Psoas muscle (tissue), 8 donors: ENCODE data around the gene EVX1. TPM values are rescaled to one million over a fixed set of nuclear protein-coding genes. Genes with fewer than 3 reads are reported as not detected.

Experiments
- ATAC-seq, 4 donors: fragments of 200-7000 bp; cut with Tn5 transposase; one replicate each; pipeline ENCODE4 v1.9.1; 2020; ENCODE audit warnings: moderate library complexity in 3 of 4, mild to moderate bottlenecking in 2 of 4
- DNase-seq, 2 donors: peaks; one replicate each; pipeline ENCODE4 v3.0.0-alpha.2; 2020
- H3K27ac ChIP-seq: fragments of 200-600 bp; one replicate; pipeline ENCODE4 v1.8.0; 2022
- H3K27me3 ChIP-seq, 3 donors: fragments of 200-600 bp in 1 of 3; one replicate each; pipeline versions ENCODE4 v1.6.1 to v1.8.0; 2013 to 2022; ENCODE audit warnings: low read length in 2 of 3, mild to moderate bottlenecking in 2 of 3, moderate library complexity in 1 of 3; ENCODE audit not compliant: insufficient read depth in 3 of 3
- H3K36me3 ChIP-seq, 2 donors: fragments of 200-600 bp in 1 of 2; one replicate each; pipeline versions ENCODE4 v1.6.1 to v1.8.0; 2013 to 2022; ENCODE audit warnings: low read depth in 1 of 2, mild to moderate bottlenecking in 1 of 2, moderate library complexity in 1 of 2; ENCODE audit not compliant: insufficient read depth in 1 of 2
- H3K4me1 ChIP-seq: fragments of 200-600 bp; one replicate; pipeline ENCODE4 v1.8.0; 2022
- H3K4me3 ChIP-seq: fragments of 200-600 bp; one replicate; pipeline ENCODE4 v1.8.0; 2022; ENCODE audit warnings: mild to moderate bottlenecking
- H3K9me3 ChIP-seq: fragments of 200-600 bp; one replicate; pipeline ENCODE4 v1.8.0; 2022
- CTCF ChIP-seq: fragments of 200-600 bp; IDR thresholded peaks from one replicate; pipeline ENCODE4 v1.8.0; 2022; ENCODE audit warnings: antibody characterized with exemption
- WGBS, 3 donors: extraction: QIAGEN DNeasy Blood & Tissue Kit; methylation state at CpG; one replicate each; pipeline versions ENCODE4 v1.1.6 to v1.1.7; 2013; 5-methylcytosine and 5-hydroxymethylcytosine counted together
- intact Hi-C, 2 donors: fragments of 100-400 bp; cut with DNase I; formaldehyde crosslinking; loops; one replicate each; pipeline versions ENCODE4 v1.11.0 to v1.14.2; 2022
- polyA plus RNA-seq, 3 donors: library from polyadenylated mRNA; stranded (reverse); fragments of 200-250 nt; gene quantifications; one replicate each; pipeline ENCODE4 v1.2.3, GENCODE V29; 2013
- total RNA-seq, 4 donors: library from RNA; stranded (reverse); fragmentation: NEBNext Ultra II Directional in 2 of 4; extraction: Animal tissue kit (Norgen Biotek cat#: 25700) in 2 of 4; gene quantifications; one replicate each; pipeline versions ENCODE4 v1.2.1 to v1.2.4, GENCODE V29; 2021 to 2023
- donor health status: healthy with polysubstance abuse.
- donor health status: DM: no; HTN: no; CAD: no; lungs with moderate emphysema.
- donor health status: Bipolar disorder and iron deficiency.
- donor health status: healthy.
- donor health status: DM: yes; HTN: yes; CAD: no.
- donor health status: DM: no; HTN: no; CAD: no.
- donor health status: DM: no; HTN: no; CAD: no.
- donor health status: DM: yes; HTN: yes; CAD: no.

EVX1 gene
- total and polyA plus RNA-seq, 7 donors = not detected

- TF ChIP-seq CTCF = no peak
- ATAC-seq (no peak), DNase-seq (no peak)
- Histone ChIP-seq H3K4me1 (peaks cover 23% of the 10 kb centered on the region), H3K36me3 (no peaks in the 10 kb centered on the region), H3K27me3 (peaks cover 4 to 92% (median 46%) of the 10 kb centered on the region in 3 donors), H3K27ac (no peak overlapping the region), H3K4me3 (peak overlapping the region; percentile 48), H3K9me3 (no peaks in the 10 kb centered on the region)
- 62 to 71% (median 63%) methylated on average over 15 of the region's 15 CpGs for WGBS, 3 donors
- intact Hi-C loops = loop anchor here in 1 of 2 donors (10.0 kb wide), 1 partner anchor 336 kb away; no protein-coding TSS in a partner anchor
These were observed 3.6 kb upstream of the EVX1 start for GRCh38 chr7:27238979-27239386.

- H3K27ac ChIP-seq = no peak overlapping the region
- DNase-seq (no peak), ATAC-seq (peak in 1 of 4 donors; percentile 6)
These were observed 3.1 kb upstream of the EVX1 start for GRCh38 chr7:27239387-27240014.

GRCh38 chr7:27240015-27240731, 2.4 kb upstream of the EVX1 start:
- DNase-seq (no peak), ATAC-seq (no peak)
- H3K9me3 ChIP-seq = no peaks in the 10 kb centered on the region
- H3K27me3 ChIP-seq = peaks cover 4 to 99% (median 58%) of the 10 kb centered on the region in 3 donors
- no peak overlapping the region for H3K27ac ChIP-seq
- 7 to 11% (median 11%) methylated on average over 18 of the region's 18 CpGs for WGBS, 3 donors
- no peaks in the 10 kb centered on the region for H3K36me3 ChIP-seq
- no peak for TF ChIP-seq CTCF
- H3K4me1 ChIP-seq = peaks cover 23% of the 10 kb centered on the region
- intact Hi-C loops = no loop called here
- H3K4me3 ChIP-seq = peak overlapping the region; percentile 48

More at GRCh38 chr7:27239387-27240014, 3.1 kb upstream of the EVX1 start:
- Histone ChIP-seq H3K27me3 (peaks cover 4 to 97% (median 51%) of the 10 kb centered on the region in 3 donors), H3K9me3 (no peaks in the 10 kb centered on the region), H3K4me1 (peaks cover 23% of the 10 kb centered on the region), H3K36me3 (no peaks in the 10 kb centered on the region), H3K4me3 (peak overlapping the region; percentile 48)
- 5 to 8% (median 6%) methylated on average over 53 to 55 of the region's 55 CpGs for WGBS, 3 donors
- TF ChIP-seq CTCF = no peak
- intact Hi-C loops = loop anchor here in 1 of 2 donors (10.0 kb wide), 1 partner anchor 335 kb away; no protein-coding TSS in a partner anchor

- intact Hi-C loops = no loop called here
- 20 to 35% (median 35%) methylated on average over 17 of the region's 17 CpGs for WGBS, 3 donors
- Histone ChIP-seq H3K4me3 (no peak overlapping the region), H3K36me3 (no peaks in the 10 kb centered on the region), H3K27me3 (peaks cover 4 to 99% (median 64%) of the 10 kb centered on the region in 3 donors), H3K9me3 (no peaks in the 10 kb centered on the region), H3K4me1 (peaks cover 26% of the 10 kb centered on the region), H3K27ac (no peak overlapping the region)
- ATAC-seq = no peak
- no peak for TF ChIP-seq CTCF
- no peak for DNase-seq
These were observed 1.2 kb upstream of the EVX1 start for GRCh38 chr7:27241189-27242056.
